ENCODE measurements around the gene PHF3. TPM values are rescaled to one million over a fixed set of nuclear protein-coding genes. Genes with fewer than 3 reads are reported as not detected.

The PHF3 gene
- total RNA-seq, 4 donors from 2014 or later = 49.4 to 73.1 (median 61.9) TPM

- DNase-seq (no peak), ATAC-seq (no peak)
- Histone ChIP-seq H3K27ac (no peak overlapping the region), H3K36me3 (no peaks in the 10 kb centered on the region), H3K27me3 (no peaks in the 10 kb centered on the region), H3K9me3 (no peaks in the 10 kb centered on the region), H3K4me3 (no peak overlapping the region), H3K4me1 (no peaks in the 10 kb centered on the region)
- in situ Hi-C loops (cut with MboI; ENCODE audit: low sequenced_read_pairs in 4 of 4) (no loop called here), intact Hi-C loops (cut with DNase I; ENCODE audit: low total_unique reads) (no loop called here)
- no peak for TF ChIP-seq POLR2A (IDR thresholded peaks at IDR 0.05)
- TF ChIP-seq, protein P1, sequence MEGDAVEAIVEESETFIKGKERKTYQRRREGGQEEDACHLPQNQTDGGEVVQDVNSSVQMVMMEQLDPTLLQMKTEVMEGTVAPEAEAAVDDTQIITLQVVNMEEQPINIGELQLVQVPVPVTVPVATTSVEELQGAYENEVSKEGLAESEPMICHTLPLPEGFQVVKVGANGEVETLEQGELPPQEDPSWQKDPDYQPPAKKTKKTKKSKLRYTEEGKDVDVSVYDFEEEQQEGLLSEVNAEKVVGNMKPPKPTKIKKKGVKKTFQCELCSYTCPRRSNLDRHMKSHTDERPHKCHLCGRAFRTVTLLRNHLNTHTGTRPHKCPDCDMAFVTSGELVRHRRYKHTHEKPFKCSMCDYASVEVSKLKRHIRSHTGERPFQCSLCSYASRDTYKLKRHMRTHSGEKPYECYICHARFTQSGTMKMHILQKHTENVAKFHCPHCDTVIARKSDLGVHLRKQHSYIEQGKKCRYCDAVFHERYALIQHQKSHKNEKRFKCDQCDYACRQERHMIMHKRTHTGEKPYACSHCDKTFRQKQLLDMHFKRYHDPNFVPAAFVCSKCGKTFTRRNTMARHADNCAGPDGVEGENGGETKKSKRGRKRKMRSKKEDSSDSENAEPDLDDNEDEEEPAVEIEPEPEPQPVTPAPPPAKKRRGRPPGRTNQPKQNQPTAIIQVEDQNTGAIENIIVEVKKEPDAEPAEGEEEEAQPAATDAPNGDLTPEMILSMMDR (IDR thresholded peaks at IDR 0.05 in 4 of 5, conservative IDR thresholded peaks at IDR 0.05 in 1 of 5) = no peak
Measured at GRCh38 chr6:63611560-63611959, 24.0 kb upstream of the PHF3 start.

GRCh38 chr6:63615590-63615989 lies 20.0 kb upstream of the PHF3 start:
- H3K27ac ChIP-seq = no peak overlapping the region
- DNase-seq = no peak
- H3K9me3 ChIP-seq = no peaks in the 10 kb centered on the region
- no peak overlapping the region for H3K4me3 ChIP-seq
- in situ Hi-C loops (cut with MboI; ENCODE audit: low sequenced_read_pairs in 4 of 4) = no loop called here
- H3K36me3 ChIP-seq = no peaks in the 10 kb centered on the region
- intact Hi-C loops (cut with DNase I; ENCODE audit: low total_unique reads) = no loop called here
- no peak for TF ChIP-seq POLR2A (IDR thresholded peaks at IDR 0.05)
- H3K4me1 ChIP-seq = no peaks in the 10 kb centered on the region
- no peak for ATAC-seq
- H3K27me3 ChIP-seq = no peaks in the 10 kb centered on the region

- no peaks in the 10 kb centered on the region for H3K36me3 ChIP-seq
- H3K4me1 ChIP-seq = no peaks in the 10 kb centered on the region
- no peaks in the 10 kb centered on the region for H3K27me3 ChIP-seq
- intact Hi-C loops (cut with DNase I; ENCODE audit: low total_unique reads) = no loop called here
- in situ Hi-C loops (cut with MboI; ENCODE audit: low sequenced_read_pairs in 4 of 4) = no loop called here
- TF ChIP-seq, protein P1 (IDR thresholded peaks at IDR 0.05 in 4 of 5, conservative IDR thresholded peaks at IDR 0.05 in 1 of 5) = no peak
- no peak for TF ChIP-seq POLR2A (IDR thresholded peaks at IDR 0.05)
- no peak overlapping the region for H3K27ac ChIP-seq
- no peaks in the 10 kb centered on the region for H3K9me3 ChIP-seq
- ATAC-seq (no peak), DNase-seq (no peak)
- no peak overlapping the region for H3K4me3 ChIP-seq
Measured at GRCh38 chr6:63624091-63624490, 11.5 kb upstream of the PHF3 start.

DNA sequence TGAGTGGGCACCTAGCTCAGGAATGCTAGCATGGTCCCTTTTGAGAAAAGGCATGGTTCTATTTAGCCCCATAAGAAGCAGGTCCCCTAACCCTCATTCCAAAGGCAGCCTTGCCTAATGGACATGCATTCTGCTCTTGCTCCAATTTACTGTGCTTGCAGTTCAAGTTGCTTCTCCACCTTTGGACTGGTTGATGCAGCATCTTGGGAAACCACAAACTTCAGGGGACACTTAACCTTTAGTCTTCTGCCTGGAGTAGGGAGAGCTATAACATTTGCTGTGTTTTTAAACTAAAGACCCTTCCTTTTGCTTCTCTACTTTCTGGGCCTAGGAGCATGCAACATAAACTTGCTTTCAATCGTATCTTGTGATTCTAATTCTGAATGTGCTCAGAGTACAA lies 5.1 kb upstream of the PHF3 start:
- in situ Hi-C loops (cut with MboI; ENCODE audit: low sequenced_read_pairs in 4 of 4) = loop anchor here in 1 of 4 donors (10.0 kb wide), 1 partner anchor 56 kb away; the partner anchor contains the start of genes LOC128125822 and PTP4A1
- DNase-seq = no peak
- H3K9me3 ChIP-seq = no peaks in the 10 kb centered on the region
- no peak for TF ChIP-seq POLR2A (IDR thresholded peaks at IDR 0.05)
- TF ChIP-seq, protein P1 (IDR thresholded peaks at IDR 0.05 in 4 of 5, conservative IDR thresholded peaks at IDR 0.05 in 1 of 5) = no peak
- no peaks in the 10 kb centered on the region for H3K36me3 ChIP-seq
- intact Hi-C loops (cut with DNase I; ENCODE audit: low total_unique reads) = no loop called here
- no peaks in the 10 kb centered on the region for H3K27me3 ChIP-seq
- H3K27ac ChIP-seq = no peak overlapping the region
- no peak for ATAC-seq
- peaks cover 0 to 6% of the 10 kb centered on the region in 2 donors for H3K4me1 ChIP-seq
- H3K4me3 ChIP-seq = no peak overlapping the region

DNA sequence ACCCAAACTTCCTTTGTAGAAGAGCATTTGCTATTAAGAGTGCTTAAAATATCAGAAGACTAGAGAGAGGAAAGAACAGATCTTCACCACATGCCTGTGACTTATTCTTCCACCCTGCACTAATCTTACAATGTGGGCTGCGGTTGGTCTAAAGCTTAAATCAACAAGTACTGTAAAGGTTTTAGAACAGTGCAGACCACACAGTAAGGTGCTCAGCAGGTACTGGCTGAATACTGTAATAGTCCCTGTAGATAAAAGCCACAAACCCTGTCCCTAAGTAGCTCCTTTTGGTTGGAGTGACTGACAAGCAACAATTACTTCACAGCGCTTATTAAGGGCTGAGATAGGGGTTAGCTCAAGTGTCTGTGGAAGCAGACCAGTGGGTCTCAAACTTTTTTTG lies 972 bp upstream of the PHF3 start:
- in situ Hi-C loops (cut with MboI; ENCODE audit: low sequenced_read_pairs in 4 of 4) (loop anchor here in 1 of 4 donors (10.0 kb wide), 1 partner anchor 60 kb away; the partner anchor contains the start of genes LOC128125822 and PTP4A1), intact Hi-C loops (cut with DNase I; ENCODE audit: low total_unique reads) (loop anchor here (2.0 to 5.0 kb wide), 3 partner anchors 37 to 62 kb away; partner anchors contain the start of genes LOC128125822 and PTP4A1)
- no peaks in the 10 kb centered on the region for H3K36me3 ChIP-seq
- H3K4me3 ChIP-seq = no peak overlapping the region
- peak overlapping the region; percentile 92 to 98 (median 96) for H3K27ac ChIP-seq
- ATAC-seq (no peak), DNase-seq (no peak)
- peaks cover 27 to 33% of the 10 kb centered on the region in 2 donors for H3K4me1 ChIP-seq
- no peaks in the 10 kb centered on the region for H3K27me3 ChIP-seq
- H3K9me3 ChIP-seq = no peaks in the 10 kb centered on the region
- TF ChIP-seq, protein P1 (IDR thresholded peaks at IDR 0.05 in 4 of 5, conservative IDR thresholded peaks at IDR 0.05 in 1 of 5) = no peak
- TF ChIP-seq POLR2A (IDR thresholded peaks at IDR 0.05) = no peak
